Measurements from ENCODE around the gene ALX4.

DNA sequence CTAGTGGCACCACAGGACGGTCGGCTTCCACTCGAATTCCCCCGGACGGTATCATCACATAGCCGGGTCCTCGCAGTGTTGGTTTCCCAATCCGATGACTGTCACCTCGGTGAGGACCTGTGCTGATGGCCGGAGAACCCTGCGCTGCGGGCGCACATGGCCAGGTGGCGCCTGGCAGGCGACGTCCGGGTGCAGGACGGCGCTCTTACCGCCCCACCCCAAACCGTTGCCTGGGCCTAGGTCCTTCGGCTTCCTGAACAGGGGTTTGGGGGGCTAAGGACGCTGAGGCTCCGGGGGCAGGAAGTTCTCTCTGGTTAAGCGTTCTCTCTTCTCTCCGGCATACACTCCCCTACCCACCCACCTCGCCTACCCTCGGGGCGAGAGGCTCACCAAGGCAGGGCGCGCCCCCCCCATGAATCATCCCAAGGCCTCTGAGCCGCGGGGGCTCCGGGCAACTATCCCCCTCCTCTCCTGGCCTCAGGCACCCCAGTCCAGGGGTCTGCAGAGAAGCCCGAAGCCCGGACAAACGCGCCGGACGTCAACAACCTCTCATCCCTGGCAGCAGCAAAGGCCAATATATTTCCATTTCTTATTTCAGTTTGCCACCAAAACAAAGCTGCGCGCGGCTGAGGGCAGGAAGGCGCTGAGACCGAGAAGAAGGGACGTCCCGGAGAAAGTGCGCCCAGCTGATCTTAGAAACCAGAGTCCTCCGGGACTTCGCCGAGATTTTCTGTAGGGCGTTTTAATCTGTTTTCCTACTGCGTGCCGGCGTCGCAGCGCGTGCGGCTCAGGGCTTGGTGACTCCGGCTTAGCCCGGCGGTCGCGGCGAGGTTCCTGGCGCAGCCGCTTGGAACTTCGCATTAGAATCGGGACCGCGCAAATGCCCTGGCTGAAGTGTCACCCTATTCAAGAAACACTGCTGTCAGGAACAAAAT is 5.6 kb downstream of the ALX4 start:
- TF ChIP-seq, protein P1, sequence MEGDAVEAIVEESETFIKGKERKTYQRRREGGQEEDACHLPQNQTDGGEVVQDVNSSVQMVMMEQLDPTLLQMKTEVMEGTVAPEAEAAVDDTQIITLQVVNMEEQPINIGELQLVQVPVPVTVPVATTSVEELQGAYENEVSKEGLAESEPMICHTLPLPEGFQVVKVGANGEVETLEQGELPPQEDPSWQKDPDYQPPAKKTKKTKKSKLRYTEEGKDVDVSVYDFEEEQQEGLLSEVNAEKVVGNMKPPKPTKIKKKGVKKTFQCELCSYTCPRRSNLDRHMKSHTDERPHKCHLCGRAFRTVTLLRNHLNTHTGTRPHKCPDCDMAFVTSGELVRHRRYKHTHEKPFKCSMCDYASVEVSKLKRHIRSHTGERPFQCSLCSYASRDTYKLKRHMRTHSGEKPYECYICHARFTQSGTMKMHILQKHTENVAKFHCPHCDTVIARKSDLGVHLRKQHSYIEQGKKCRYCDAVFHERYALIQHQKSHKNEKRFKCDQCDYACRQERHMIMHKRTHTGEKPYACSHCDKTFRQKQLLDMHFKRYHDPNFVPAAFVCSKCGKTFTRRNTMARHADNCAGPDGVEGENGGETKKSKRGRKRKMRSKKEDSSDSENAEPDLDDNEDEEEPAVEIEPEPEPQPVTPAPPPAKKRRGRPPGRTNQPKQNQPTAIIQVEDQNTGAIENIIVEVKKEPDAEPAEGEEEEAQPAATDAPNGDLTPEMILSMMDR (IDR thresholded peaks at IDR 0.05): no peak
- TF ChIP-seq POLR2AphosphoS5 (IDR thresholded peaks at IDR 0.05; ENCODE audit: insufficient read depth in 1 of 2, low read depth in 1 of 2): no peak
- TF ChIP-seq POLR2A (IDR thresholded peaks at IDR 0.05): no peak
